DOHH2 (cell line): ENCODE measurements around the gene TRPV6.

Experiments
- H3F3A ChIP-seq: fragments of 200-600 bp; sonication (generic), shearing (Covaris generic); 2 replicates; pipeline ENCODE4 v1.6.0; 2016; ENCODE audit warnings: antibody characterized with exemption, mild to moderate bottlenecking; ENCODE audit not compliant: control insufficient read depth, insufficient read depth
- H3K27ac ChIP-seq: fragments of 200-600 bp; sonication (generic); 2 replicates; pipeline ENCODE4 v1.5.1; 2014; ENCODE audit warnings: low read depth, mild to moderate bottlenecking, low read length, moderate library complexity
- H3K27me3 ChIP-seq: fragments of 200-600 bp; sonication (generic); 2 replicates; pipeline ENCODE4 v1.6.1; 2014; ENCODE audit warnings: mild to moderate bottlenecking, low read length, mixed read lengths; ENCODE audit not compliant: control insufficient read depth
- H3K36me3 ChIP-seq: fragments of 200-600 bp; sonication (generic); 2 replicates; pipeline ENCODE4 v1.6.1; 2014; ENCODE audit warnings: mild to moderate bottlenecking, low read length, moderate library complexity, mixed read lengths; ENCODE audit not compliant: control insufficient read depth
- H3K4me1 ChIP-seq: fragments of 200-600 bp; sonication (generic); 2 replicates; pipeline ENCODE4 v1.6.1; 2014; ENCODE audit warnings: mild to moderate bottlenecking, low read length, mixed read lengths; ENCODE audit not compliant: control insufficient read depth
- H3K4me2 ChIP-seq: fragments of 200-600 bp; sonication (generic); 2 replicates; pipeline ENCODE4 v1.6.0; 2014; ENCODE audit warnings: mild to moderate bottlenecking, low read length, moderate library complexity
- H3K4me3 ChIP-seq: fragments of 200-600 bp; sonication (generic); 2 replicates; pipeline ENCODE4 v1.5.1; 2014; ENCODE audit warnings: mild to moderate bottlenecking, low read length, mixed read lengths
- H3K79me2 ChIP-seq: fragments of 200-600 bp; sonication (generic); 2 replicates; pipeline ENCODE4 v1.6.1; 2014; ENCODE audit warnings: mild to moderate bottlenecking, low read length, mixed read lengths; ENCODE audit not compliant: control insufficient read depth
- H3K9me2 ChIP-seq: fragments of 200-600 bp; sonication (generic); replicated peaks from 2 replicates; pipeline ENCODE4 v1.6.1; 2014; ENCODE audit warnings: mild to moderate bottlenecking, low read length, mixed read lengths; ENCODE audit not compliant: control insufficient read depth
- H3K9me3 ChIP-seq: fragments of 200-600 bp; sonication (generic); 2 replicates; pipeline ENCODE4 v1.6.1; 2014; ENCODE audit warnings: antibody characterized with exemption, low read length, mixed read lengths; ENCODE audit not compliant: control insufficient read depth, insufficient read depth
- H4K20me1 ChIP-seq: fragments of 200-600 bp; sonication (generic); 2 replicates; pipeline ENCODE4 v1.6.0; 2014; ENCODE audit warnings: low read depth, mild to moderate bottlenecking, antibody characterized with exemption, low read length, moderate library complexity; ENCODE audit not compliant: control insufficient read depth, insufficient read depth
- EZH2phosphoT487 ChIP-seq: fragments of 200-600 bp; sonication (generic); IDR thresholded peaks from 2 replicates; pipeline ENCODE4 v1.6.1; 2017; ENCODE audit warnings: borderline replicate concordance, mild to moderate bottlenecking, antibody characterized with exemption, low read length, moderate library complexity, mixed read lengths
- TF ChIP-seq, protein P1 (sequence below): fragments of 200-600 bp; sonication (generic); IDR thresholded peaks from one replicate; pipeline ENCODE4 v1.5.1; 2014; ENCODE audit warnings: antibody characterized with exemption, mild to moderate bottlenecking, low read depth, low read length; ENCODE audit not compliant: poor library complexity, severe bottlenecking

TRPV6 gene

GRCh38 chr7:142905759-142906158 is 20.2 kb upstream of the TRPV6 start:
- H3K4me1 ChIP-seq, result no peaks in the 10 kb centered on the region
- no peak overlapping the region for H3K4me2 ChIP-seq
- no peak for TF ChIP-seq EZH2phosphoT487
- TF ChIP-seq, protein P1, sequence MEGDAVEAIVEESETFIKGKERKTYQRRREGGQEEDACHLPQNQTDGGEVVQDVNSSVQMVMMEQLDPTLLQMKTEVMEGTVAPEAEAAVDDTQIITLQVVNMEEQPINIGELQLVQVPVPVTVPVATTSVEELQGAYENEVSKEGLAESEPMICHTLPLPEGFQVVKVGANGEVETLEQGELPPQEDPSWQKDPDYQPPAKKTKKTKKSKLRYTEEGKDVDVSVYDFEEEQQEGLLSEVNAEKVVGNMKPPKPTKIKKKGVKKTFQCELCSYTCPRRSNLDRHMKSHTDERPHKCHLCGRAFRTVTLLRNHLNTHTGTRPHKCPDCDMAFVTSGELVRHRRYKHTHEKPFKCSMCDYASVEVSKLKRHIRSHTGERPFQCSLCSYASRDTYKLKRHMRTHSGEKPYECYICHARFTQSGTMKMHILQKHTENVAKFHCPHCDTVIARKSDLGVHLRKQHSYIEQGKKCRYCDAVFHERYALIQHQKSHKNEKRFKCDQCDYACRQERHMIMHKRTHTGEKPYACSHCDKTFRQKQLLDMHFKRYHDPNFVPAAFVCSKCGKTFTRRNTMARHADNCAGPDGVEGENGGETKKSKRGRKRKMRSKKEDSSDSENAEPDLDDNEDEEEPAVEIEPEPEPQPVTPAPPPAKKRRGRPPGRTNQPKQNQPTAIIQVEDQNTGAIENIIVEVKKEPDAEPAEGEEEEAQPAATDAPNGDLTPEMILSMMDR, result no peak
- H3K4me3 ChIP-seq, result no peak overlapping the region
- H3K27ac ChIP-seq, result no peak overlapping the region
- peaks cover 5% of the 10 kb centered on the region for H3K9me3 ChIP-seq
- no peaks in the 10 kb centered on the region for H3K36me3 ChIP-seq
- H3K27me3 ChIP-seq, result peaks cover 19% of the 10 kb centered on the region
- no peaks in the 10 kb centered on the region for H4K20me1 ChIP-seq
- H3K9me2 ChIP-seq, result no peaks in the 10 kb centered on the region
- H3K79me2 ChIP-seq, result no peaks in the 10 kb centered on the region
- H3F3A ChIP-seq, result no peaks in the 10 kb centered on the region

DNA sequence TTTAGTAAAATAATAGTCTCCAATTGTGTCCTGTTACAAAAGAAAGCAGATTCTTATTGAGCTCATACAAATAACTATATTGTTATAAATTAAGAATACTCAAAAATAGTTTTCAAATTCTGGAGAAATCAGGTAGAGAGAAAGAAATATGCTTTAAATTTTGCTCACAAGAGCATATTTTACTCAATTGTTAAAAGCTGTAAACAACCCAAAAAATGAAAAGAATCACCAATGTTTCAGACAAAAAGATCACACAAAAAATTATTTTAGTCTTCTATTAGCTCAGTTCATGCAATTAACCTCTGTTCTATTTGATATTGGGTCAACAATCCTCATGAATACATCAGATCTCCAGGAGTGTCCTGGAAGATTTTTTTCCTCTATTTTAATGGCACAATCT is 18.6 kb upstream of the TRPV6 start:
- no peaks in the 10 kb centered on the region for H3K4me1 ChIP-seq
- no peaks in the 10 kb centered on the region for H3F3A ChIP-seq
- no peak overlapping the region for H3K27ac ChIP-seq
- H3K4me2 ChIP-seq, result no peak overlapping the region
- H3K27me3 ChIP-seq, result peaks cover 16% of the 10 kb centered on the region
- no peak overlapping the region for H3K4me3 ChIP-seq
- H3K9me2 ChIP-seq, result no peaks in the 10 kb centered on the region
- TF ChIP-seq EZH2phosphoT487, result no peak
- TF ChIP-seq, protein P1, result no peak
- peaks cover 5% of the 10 kb centered on the region for H3K9me3 ChIP-seq
- no peaks in the 10 kb centered on the region for H3K79me2 ChIP-seq
- H3K36me3 ChIP-seq, result no peaks in the 10 kb centered on the region
- H4K20me1 ChIP-seq, result no peaks in the 10 kb centered on the region

GRCh38 chr7:142901426-142902259 is 16.1 kb upstream of the TRPV6 start:
- no peaks in the 10 kb centered on the region for H3K4me1 ChIP-seq
- H3K79me2 ChIP-seq, result no peaks in the 10 kb centered on the region
- no peaks in the 10 kb centered on the region for H3F3A ChIP-seq
- no peak overlapping the region for H3K27ac ChIP-seq
- H3K4me3 ChIP-seq, result no peak overlapping the region
- no peaks in the 10 kb centered on the region for H3K9me2 ChIP-seq
- peaks cover 27% of the 10 kb centered on the region for H3K27me3 ChIP-seq
- H3K9me3 ChIP-seq, result peaks cover 5% of the 10 kb centered on the region
- TF ChIP-seq, protein P1, result no peak
- TF ChIP-seq EZH2phosphoT487, result no peak
- H3K36me3 ChIP-seq, result no peaks in the 10 kb centered on the region
- H4K20me1 ChIP-seq, result no peaks in the 10 kb centered on the region
- H3K4me2 ChIP-seq, result no peak overlapping the region
